A549 (cell line): ENCODE results near the gene AGPAT2.

Source experiments
- CHD4 ChIP-seq: fragments of 200-600 bp; sonication (generic); IDR thresholded peaks from 2 replicates; pipeline ENCODE4 v1.6.1; 2016; ENCODE audit warnings: antibody characterized with exemption, mild to moderate bottlenecking, borderline replicate concordance
- CTCF ChIP-seq: fragments of >200 bp; sonication (Bioruptor Twin); formaldehyde crosslinking; IDR thresholded peaks from 3 replicates; pipeline ENCODE4 v1.5.1; 2016
- POLR2A ChIP-seq: IDR thresholded peaks from 2 replicates; pipeline ENCODE4 v1.6.1; 2012; ENCODE audit warnings: mild to moderate bottlenecking, low read length

- TF ChIP-seq POLR2A: no peak
- TF ChIP-seq CHD4: no peak
- TF ChIP-seq CTCF: no peak
Observed at GRCh38 chr9:136645352-136645902, 41.8 kb downstream of the AGPAT2 start.
